Esophagus squamous epithelium (tissue), 4 donors: ENCODE measurements around the gene OSTF1.

ENCODE experiments used
- CTCF ChIP-seq, 6 experiments: fragments of 450-650 bp in 4 of 6; fragments of 200-600 bp in 2 of 6; sonication (generic) in 2 of 6; IDR thresholded peaks; one replicate each; pipeline ENCODE4 v1.5.1; 2016 to 2019; ENCODE audit warnings: antibody characterized with exemption in 6 of 6, mild to moderate bottlenecking in 4 of 6, moderate library complexity in 4 of 6
- POLR2A ChIP-seq, 4 donors: fragments of 450-650 bp; IDR thresholded peaks; one replicate each; pipeline ENCODE4 v1.6.1; 2017; ENCODE audit warnings: antibody characterized with exemption in 4 of 4, mild to moderate bottlenecking in 4 of 4, moderate library complexity in 3 of 4

- TF ChIP-seq POLR2A (IDR thresholded peaks at IDR 0.05) = no peak
- no peak for TF ChIP-seq CTCF (IDR thresholded peaks at IDR 0.05)
These were observed 57.9 kb downstream of the OSTF1 start for GRCh38 chr9:75146229-75146628.
